ENCODE data around the gene NPAS1. TPM values are rescaled to one million over a fixed set of nuclear protein-coding genes. Genes with fewer than 3 reads are reported as not detected.
A peak's percentile ranks its signal among the peaks of the same experiment; 100 is the strongest.

NPAS1 gene
- polyA plus RNA-seq (ENCODE audit: insufficient read length in 4 of 4): 1 to 10 TPM in 2 of 4 donors, under 1 TPM in 2; 0.78 to 3.7 (median 1.1) TPM

- DNase-seq (ENCODE audit: low read depth in 4 of 4, low spot score in 3 of 4): no peak
Measured at GRCh38 chr19:47019431-47020041, at the start of gene NPAS1. Gene NPAS1, plus strand, starts transcription at chr19:47019837. Its CDS starts 1,211 bp downstream, at chr19:47021048.

- no peak for DNase-seq (ENCODE audit: low read depth in 4 of 4, low spot score in 3 of 4)
Measured at GRCh38 chr19:46970815-46971214, 48.8 kb upstream of the NPAS1 start.

- DNase-seq (ENCODE audit: low read depth in 4 of 4, low spot score in 3 of 4): no peak
Measured at GRCh38 chr19:46972311-46972710, 47.3 kb upstream of the NPAS1 start.

- no peak for DNase-seq (ENCODE audit: low read depth in 4 of 4, low spot score in 3 of 4)
Measured at GRCh38 chr19:46974181-46974580, 45.5 kb upstream of the NPAS1 start.

GRCh38 chr19:46975011-46975924 is 44.4 kb upstream of the NPAS1 start:
- no peak for DNase-seq (ENCODE audit: low read depth in 4 of 4, low spot score in 3 of 4)

- DNase-seq (ENCODE audit: low read depth in 4 of 4, low spot score in 3 of 4): peak in 3 of 4 donors; percentile 45 to 59 (median 50)
Measured at GRCh38 chr19:46975925-46976782, 43.5 kb upstream of the NPAS1 start.

- no peak for DNase-seq (ENCODE audit: low read depth in 4 of 4, low spot score in 3 of 4)
Measured at GRCh38 chr19:46976845-46977320, 42.8 kb upstream of the NPAS1 start.

GRCh38 chr19:46977548-46977947 is 42.1 kb upstream of the NPAS1 start:
- no peak for DNase-seq (ENCODE audit: low read depth in 4 of 4, low spot score in 3 of 4)

GRCh38 chr19:46978171-46978869 is 41.3 kb upstream of the NPAS1 start:
- DNase-seq (ENCODE audit: low read depth in 4 of 4, low spot score in 3 of 4): no peak

GRCh38 chr19:46979126-46980105 is 40.2 kb upstream of the NPAS1 start:
- peak in 1 of 4 donors; percentile 66 for DNase-seq (ENCODE audit: low read depth in 4 of 4, low spot score in 3 of 4)

- DNase-seq (ENCODE audit: low read depth in 4 of 4, low spot score in 3 of 4): no peak
Measured at GRCh38 chr19:46980761-46981160, 38.9 kb upstream of the NPAS1 start.

GRCh38 chr19:46981286-46981945 is 38.2 kb upstream of the NPAS1 start:
- no peak for DNase-seq (ENCODE audit: low read depth in 4 of 4, low spot score in 3 of 4)

- DNase-seq (ENCODE audit: low read depth in 4 of 4, low spot score in 3 of 4): no peak
Measured at GRCh38 chr19:46983097-46983496, 36.5 kb upstream of the NPAS1 start.

GRCh38 chr19:46984077-46985010 is 35.3 kb upstream of the NPAS1 start:
- no peak for DNase-seq (ENCODE audit: low read depth in 4 of 4, low spot score in 3 of 4)

- no peak for DNase-seq (ENCODE audit: low read depth in 4 of 4, low spot score in 3 of 4)
Measured at GRCh38 chr19:46985542-46986415, 33.9 kb upstream of the NPAS1 start.

GRCh38 chr19:46988614-46989230 is 30.9 kb upstream of the NPAS1 start:
- no peak for DNase-seq (ENCODE audit: low read depth in 4 of 4, low spot score in 3 of 4)

Measured in left renal pelvis (tissue), 4 donors.